HG03354 (cell line): ENCODE measurements around the gene LRRC61.

ENCODE experiments used
- ATAC-seq: cut with Tn5 transposase; IDR thresholded peaks from one replicate; pipeline ENCODE4 v1.9.1; 2021; ENCODE audit warnings: mild to moderate bottlenecking; ENCODE audit not compliant: unreplicated experiment, poor library complexity, severe bottlenecking

The LRRC61 gene

DNA sequence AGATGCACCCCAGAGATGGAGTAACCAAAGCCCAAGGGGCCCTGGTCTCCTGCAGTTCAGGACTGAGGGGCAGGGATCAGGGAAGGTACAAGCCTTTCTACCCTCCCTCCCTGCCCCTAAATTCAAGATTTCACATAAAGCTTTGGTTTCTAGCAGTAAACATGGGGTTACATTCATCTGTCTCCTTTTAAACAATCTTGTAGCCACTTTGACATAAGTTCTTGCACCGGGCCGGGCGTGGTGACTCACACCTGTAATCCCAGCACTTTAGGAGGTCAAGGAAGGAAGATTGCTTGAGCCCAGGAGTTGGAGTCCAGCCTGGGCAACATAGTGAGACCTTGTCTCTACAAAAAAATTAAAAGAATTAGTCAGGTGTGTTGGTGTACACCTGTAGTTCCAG lies 4.2 kb downstream of the LRRC61 start:
- no peak for ATAC-seq

DNA sequence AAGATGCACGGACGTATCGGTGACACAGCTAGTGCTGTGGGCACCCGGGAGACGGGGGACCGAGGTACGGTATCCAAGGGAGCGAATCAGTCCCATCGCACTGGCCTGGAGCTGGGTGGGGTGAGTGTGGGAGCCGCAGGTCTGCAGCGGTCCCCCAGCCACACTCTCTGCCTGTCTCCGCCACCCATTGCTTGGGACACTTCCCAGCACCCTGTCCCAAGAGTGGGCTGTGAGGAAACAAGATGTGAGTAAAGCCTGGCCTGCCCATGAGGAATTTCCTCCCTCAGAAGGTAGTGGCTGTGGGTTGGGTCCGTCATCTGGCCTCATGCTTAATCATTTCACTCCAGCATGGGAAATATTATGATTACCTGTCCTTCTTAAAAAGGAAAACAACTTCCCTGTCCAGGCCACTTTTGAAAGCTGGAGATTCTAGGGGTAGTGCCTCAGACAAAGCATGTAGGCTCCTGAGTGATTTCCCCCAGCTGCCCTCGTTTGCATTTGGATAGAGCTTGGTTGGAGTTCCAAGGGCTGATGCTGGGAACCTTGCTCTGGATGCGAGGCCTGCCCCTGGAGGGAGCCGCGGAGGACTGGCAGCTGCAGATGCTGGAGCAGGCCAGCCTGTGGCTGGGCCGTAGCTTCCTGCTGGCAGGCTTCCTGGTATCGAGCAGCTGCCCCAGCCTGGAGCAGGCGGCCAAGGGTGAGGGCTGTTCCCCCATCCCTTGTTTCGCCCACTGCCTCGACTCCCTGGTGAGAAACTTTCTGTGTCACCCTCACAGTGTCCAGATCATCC lies 6.4 kb downstream of the LRRC61 start:
- no peak for ATAC-seq

DNA sequence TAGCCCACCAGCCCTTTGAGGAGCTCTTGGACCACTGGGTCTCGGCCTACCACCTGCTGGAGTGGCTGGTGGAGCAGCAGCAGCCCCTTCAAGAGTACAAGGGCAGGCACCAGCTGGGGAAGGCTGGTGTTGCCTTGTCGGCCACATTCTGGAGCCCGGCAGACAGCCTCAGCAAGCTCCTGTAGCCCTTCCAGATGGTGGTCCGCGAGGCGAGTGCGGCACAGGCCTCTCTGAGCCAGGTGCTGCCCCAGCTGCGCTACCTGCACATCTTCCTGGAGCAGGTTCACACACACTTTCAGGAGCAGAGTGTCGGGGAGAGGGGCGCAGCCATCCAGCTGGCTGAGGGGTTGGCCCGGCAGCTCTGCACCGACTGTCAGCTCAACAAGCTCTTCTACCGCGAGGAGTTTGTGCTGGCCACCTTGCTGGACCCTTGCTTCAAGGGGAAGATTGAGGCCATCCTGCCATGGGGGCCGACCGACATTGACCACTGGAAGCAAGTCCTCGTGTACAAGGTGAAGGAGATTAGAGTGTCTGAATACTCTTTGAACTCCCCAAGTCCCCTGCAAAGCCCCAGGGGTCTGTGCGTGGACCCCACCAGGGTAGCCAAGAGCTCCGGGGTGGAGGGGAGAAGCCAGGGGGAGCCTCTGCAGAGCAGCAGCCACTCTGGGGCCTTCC lies 7.2 kb downstream of the LRRC61 start:
- ATAC-seq: no peak

DNA sequence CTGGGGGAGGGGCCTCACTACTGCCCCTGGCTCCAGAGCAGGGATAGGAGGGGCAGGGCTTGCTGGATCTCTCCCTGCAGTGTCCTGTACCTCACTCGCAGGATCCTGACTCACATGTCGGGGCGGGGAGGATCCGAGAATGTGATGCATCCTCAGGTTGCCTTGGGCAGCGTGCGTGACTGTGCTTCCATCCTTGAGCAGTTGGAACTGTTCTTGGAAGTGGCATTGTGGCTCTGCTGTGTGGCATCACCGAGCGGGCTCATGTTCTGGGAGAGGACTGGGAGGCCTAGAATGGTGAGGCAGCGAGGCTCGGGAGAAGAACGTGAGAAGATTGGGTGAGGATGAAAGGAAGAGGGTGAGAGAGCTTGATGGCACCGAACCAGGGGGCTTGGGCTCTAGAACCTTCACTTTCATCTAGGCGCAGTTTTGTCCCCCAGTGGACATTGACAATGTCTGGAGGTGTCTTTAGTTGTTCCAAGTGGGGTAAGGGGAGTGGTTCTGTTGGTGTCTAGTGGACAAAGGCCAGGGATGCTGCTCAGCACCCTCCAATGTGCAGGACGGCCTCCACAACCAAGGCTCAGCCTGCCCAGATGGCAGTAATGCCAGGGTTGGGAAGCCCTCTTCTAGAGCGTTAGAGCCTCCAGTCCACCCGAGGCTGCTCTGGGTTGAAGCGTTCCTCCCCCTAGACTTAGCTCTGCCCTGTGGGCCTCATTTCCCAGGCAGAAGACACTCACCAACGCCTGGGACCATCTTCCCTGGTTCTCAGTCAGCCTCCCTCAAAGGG lies 9.9 kb downstream of the LRRC61 start:
- ATAC-seq: no peak

DNA sequence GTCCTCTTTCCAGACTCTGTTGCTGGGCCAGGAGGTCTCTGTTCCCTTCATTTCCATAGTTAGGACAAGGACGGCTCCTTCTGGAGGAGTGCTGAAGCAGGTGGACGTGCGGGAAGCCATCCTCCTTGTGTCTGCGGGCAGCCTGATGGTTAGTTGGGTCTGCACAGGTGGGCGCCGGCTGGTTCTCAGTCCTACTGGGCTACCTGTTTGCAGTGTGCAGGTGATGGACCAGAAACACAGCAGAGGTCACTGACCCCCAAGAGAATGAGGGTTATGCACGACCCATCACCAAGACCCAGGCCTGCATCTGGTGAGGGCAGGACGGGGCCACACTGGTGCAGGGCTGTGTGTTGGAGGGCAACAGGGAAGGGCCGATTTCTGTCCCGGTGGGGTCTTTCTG lies 10.5 kb downstream of the LRRC61 start:
- no peak for ATAC-seq

DNA sequence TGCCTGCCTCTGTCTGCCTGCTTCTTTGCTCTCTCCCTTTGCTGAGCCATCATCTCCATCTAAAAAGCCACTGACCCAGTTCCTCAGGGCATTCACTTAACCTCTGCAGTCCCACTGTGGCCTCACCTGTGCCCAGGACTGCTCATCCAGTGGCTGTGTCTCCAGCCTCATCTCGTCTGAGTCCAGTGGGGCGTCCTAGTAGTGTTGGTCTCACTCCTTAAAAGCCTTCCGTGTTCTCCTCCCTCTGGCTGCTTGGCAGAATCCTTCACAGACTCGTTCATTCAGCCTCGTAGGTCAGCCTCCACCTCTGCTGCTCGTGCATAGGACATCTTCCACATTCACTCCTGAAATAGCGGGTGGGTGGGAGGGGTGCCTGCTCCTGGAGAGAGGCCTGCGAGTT lies 11.0 kb downstream of the LRRC61 start:
- no peak for ATAC-seq

DNA sequence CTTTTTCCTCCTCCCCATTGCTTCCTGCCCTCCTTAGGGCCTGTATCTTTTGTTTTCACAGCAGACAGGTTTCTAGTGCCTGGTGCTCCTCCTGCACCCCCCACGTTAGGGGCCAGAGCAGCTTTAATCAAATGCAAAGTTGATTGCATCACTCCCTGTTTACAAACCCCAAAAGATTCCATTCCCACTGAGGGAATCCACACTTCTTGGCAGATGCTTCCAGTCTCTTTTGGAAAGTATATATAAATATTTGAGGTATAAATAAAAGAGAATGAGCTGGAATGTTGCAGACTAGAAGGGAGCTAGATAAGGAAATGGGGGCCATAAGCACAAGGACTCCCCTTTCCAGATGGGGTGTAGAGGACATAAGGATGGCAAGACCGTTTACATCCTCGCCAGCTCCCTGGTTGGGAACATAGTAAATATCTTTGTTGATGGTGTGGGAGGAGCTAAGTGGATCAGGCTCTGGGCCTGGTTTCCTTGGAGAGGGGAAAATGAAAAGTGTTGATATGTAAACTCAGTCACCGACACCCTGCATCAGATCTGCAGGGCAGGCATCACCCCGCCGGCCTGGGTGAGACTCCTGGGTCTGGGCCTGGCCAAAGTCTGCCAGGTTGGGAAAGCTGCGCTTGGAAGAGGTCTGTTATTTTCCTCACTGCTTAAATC lies 12.1 kb downstream of the LRRC61 start:
- ATAC-seq: no peak

DNA sequence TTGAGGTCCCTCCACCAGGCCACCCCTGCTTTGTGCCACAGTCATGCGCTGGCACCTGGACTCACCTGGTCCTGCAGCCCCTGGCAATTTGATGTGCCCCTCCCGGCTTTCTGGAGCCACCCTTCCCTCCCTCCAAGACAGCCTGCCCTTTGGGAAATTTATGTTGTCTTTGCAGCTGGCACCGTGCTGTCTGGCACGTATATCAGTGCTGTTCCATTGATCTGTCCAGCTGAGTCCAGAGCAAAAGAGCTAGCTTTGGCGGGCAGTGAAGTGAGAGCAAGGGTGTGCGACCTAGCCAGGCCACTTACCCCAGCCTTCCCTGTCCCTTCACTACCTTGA lies 12.6 kb downstream of the LRRC61 start:
- no peak for ATAC-seq

DNA sequence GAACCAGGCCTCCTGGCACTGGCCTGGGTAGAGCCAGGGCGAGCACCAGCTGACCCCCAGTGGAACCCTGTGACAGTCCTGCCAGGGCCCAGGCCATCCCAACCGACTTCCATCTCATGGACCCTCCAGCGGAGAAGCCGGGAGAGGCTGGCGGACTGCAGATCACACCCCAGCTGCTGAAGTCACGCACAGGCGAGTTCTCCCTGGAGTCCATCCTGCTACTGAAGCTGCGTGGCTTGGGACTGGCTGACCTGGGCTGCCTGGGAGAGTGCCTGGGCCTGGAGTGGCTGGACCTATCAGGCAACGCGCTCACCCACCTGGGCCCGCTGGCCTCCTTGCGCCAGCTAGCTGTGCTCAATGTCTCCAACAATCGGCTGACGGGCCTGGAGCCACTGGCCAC lies 13.6 kb downstream of the LRRC61 start:
- ATAC-seq: no peak

DNA sequence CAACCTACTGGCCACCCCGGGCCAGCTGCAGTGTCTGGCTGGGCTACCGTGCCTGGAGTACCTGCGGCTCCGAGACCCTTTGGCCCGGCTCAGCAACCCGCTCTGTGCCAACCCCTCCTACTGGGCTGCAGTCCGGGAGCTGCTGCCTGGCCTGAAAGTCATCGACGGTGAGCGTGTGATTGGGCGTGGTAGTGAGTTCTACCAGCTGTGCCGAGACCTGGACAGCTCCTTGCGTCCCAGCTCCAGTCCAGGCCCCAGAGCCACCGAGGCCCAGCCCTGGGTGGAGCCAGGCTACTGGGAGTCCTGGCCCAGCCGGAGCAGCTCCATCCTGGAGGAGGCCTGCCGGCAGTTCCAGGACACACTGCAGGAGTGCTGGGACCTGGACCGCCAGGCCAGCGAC lies 14.0 kb downstream of the LRRC61 start:
- no peak for ATAC-seq

DNA sequence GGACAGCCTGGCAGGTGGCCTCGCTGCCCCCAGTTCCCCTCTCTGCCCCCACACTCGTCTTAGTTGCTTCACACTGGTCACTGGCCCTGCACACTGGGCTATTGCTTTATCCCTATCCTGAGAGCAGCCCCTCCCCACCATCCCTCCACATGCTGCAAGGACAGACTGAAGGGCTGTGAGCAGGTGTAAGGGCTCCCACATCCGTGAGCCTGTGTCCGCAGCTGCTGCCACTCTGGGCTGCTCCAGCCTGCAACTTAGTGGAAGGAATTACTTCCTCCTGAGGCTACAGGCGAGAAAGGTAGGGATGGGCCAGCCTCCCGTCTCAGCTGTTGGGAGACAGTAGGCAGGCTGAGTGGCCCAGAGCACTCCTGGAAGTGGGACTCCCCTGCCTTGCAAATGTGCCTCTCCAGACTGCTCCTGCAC lies 14.5 kb downstream of the LRRC61 start:
- no peak for ATAC-seq

DNA sequence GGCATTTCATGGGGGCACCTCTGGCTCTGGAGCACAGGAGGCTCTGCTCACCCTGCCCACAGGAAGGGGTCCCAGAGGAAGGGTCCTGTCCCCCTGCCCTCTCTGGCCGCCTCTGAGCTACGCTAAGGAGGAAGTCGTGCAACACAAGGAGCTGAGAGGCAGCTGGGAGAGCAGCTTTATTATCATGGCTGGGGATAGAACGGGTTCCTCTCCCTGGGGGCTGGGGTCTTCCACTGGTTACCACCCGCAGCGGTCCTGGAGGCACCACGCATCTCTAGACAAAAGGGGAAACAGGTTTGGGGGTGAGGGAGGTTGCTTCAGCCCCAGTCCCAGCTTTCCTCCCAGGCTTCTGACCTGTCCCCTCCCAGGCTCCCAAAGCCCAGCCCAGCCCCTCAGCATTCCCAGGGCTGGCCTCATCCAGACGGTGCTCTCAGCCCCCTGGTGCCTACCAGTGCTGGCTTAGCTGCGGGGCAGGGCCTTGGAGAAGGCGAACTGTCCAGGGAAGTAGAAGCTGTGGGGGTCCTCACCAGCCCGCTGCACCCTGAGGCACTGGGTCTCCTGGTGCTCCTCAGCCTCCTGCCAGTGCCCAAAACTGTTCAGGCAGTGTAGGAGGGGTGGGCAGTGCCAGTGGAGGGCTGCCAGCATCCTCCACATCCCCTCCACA lies 15.1 kb downstream of the LRRC61 start:
- no peak for ATAC-seq

DNA sequence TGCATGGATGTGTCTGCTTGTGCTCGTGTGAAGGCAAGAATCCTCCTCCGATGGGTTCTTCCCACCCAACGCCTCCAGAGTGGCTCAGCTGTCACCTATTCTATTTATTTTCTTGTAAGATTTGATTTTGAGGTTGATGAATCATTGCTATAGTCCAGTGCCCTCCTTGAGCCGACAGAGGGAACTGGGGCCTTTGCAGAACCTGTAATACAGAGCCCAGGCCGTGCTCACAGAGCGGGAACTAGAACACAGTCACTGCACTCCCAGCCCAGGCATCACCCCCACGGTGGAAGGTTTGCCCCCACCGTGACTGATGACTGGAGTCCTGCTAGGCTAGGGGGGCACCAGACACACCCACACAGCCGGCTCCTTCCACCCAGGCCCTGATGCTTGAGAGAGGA lies 16.3 kb downstream of the LRRC61 start:
- ATAC-seq: no peak

DNA sequence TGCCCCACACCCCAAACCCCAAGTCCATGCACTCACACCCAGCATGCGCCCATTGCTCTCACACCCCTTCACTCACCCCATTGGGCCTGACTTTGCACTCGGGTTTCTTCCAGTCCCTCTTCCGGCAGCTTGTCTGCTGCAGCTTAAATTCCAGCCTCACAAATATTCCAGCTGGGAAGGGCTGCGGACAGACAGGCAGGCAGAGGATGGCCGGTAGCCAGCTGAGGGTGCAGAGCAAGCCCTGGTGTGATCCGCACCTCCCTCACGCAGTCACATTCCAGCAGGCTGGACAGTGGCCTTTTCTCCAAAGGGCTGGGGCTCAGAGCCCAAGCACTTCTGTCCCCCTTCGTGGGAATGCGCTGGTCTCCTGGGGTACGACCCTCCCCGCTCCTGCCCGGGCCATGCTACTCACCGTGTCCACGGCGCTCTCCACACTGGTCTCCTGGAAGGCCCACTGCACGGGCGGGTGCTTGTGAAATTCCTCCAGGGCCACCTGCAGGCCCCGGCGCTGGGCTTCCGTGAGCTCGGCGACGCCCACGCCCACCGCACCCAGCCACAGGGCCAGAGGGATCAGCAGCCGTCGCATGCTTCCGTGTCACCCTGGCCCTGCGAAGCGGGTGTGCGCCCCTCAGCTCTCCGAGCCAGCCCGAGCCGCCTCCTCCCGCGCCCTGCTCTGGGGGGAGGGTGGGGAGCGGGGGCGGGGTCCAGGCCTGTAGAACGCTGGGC lies 17.0 kb downstream of the LRRC61 start:
- no peak for ATAC-seq

DNA sequence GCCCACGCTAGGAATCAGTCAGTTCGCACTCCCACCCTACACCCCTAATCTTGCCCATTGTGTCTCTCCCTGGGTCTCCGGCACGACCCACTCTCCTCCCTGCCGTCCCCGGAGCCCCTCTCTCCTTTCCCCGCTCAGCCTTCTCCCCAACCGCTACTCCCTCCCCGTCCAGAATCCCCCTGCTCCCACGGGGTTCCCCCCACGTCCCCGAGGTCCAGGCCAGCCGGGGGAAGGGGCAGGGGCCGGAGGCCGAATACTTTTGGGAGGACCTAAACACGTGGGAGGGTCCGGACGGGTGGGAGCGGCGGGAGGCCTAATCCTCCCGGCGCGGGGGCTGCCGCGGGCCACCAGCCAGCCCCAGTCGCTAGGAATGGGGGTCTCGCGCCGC lies 17.7 kb downstream of the LRRC61 start:
- no peak for ATAC-seq

DNA sequence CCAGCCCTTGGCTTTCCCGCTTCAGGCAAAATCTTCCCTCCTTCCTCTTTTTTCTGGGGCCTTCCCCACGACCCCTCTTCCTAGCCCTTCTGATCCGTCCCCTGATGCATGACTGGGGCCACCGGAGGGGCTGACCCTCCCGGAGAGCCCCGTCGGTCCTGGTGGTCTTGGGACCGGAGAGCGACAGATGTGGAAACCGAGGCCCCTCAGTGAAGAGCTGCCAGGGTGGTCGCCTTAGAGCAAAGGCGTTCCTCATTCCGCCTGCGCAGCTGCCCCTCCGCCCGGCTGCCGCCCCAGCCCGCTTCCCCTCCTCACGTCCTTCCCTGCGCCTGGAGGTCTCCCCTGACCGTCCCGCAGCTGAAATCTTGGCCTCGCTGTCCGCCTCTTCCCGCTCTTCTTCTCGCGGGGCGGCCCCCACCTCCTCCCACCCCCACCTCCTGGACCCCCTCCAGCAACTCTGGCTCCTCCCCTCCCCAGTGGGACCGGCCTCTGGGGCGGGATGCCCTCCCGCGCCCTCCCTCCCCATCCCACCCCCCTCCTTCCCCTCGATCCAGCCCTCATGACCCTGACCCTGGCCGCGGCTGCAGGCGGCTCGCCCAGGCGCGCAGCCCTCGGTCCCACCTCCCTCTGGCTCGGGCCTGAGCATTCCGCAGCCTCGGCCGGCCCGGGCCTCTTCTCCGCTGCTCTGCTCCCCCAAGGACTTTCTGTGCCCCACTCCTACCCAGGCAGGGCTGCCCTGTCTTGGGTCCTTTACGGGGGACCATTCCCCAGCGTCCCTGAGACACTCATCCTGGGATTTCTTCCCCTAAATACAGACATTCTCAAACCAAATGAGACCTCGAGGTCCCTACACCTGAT lies 18.3 kb downstream of the LRRC61 start, which contains the start of gene RARRES2:
Gene RARRES2, minus strand, starts transcription at position 367 of the 858 bp plus-strand sequence. CDS start 1,020 bp downstream, outside the sequence.
- ATAC-seq: no peak

DNA sequence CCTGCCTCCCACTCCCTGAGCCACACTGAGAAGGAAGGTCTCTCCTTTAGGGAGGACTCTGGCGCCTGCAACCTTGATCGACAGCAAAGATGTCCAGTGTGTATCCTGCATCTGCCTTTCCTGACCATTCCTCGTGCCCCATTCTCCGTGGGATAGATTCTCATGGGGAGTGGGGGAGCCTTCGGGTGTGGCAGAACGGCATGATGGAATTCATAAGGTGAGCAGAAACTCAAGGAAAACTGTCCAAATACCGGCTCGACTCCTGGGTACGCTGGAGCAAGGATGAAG lies 18.9 kb downstream of the LRRC61 start:
- ATAC-seq: no peak

DNA sequence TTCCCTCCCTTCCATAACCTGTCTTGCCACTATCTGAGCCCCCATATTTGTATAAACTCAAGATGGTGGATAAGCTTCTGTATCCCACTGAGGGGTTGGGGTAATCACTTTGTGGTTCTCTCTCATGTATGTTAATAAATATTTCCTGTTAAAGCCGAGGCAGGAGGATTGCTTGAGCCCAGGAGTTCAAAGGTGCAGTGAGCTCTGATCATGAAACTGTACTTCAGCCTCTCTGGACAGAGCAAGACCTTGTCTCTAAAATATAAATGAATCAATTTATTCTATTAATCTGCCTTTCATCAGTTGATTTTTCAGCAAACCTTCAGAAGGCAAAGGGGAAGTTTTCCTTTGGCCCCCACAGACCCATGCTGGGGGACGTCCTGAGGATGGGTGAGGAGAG lies 20.1 kb downstream of the LRRC61 start:
- no peak for ATAC-seq
